NCI-H2227 (cell line): ENCODE results near the gene CACTIN.
"Not testable (repeated sequence)": the region's sequence is repeated elsewhere in the genome, so short reads cannot be mapped to it uniquely, and the experiment has no call there.

Experiments used
- DNase-seq: peaks from one replicate; lab custom pipeline; 2025; ENCODE audit not compliant: unreplicated experiment; lab: John Stamatoyannopoulos, UW

CACTIN gene

DNA sequence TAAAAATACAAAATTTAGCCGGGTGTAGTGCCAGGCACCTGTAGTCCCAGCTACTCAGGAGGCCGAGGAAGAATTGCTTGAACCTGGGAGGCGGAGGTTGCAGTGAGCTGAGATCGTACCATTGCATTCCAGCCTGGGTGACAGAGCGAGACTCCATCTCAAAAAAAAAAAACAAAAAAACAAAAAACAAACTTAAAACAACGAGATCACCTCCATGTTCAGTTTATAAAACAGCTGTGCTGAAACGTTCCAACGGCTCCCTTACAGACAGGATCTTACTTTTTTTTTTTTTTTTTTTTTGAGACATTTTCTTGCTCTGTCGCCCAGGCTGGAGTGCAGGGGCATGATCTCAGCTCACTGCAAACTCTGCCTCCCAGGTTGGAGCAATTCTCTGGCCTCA lies 2.2 kb upstream of the CACTIN start:
- not testable (repeated sequence) for DNase-seq

DNA sequence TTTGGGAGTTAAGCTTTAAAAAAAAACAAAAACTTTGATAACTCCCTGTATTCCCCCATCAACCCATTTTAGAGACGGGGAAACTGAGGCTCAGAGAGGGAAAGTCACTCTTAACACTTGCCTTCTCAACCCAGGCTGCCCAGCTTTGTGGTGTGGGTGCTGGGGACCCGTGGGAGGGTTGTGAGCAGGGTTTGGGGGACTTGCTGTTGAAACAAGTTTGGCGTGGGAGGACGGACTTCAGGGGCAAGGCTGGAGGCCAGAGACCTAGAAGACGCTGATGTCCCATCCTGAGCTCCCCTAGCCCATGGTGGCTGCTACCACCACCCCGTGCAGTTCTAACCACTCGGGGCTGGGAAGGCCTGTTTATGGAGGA lies 747 bp upstream of the CACTIN start:
- DNase-seq: no peak

DNA sequence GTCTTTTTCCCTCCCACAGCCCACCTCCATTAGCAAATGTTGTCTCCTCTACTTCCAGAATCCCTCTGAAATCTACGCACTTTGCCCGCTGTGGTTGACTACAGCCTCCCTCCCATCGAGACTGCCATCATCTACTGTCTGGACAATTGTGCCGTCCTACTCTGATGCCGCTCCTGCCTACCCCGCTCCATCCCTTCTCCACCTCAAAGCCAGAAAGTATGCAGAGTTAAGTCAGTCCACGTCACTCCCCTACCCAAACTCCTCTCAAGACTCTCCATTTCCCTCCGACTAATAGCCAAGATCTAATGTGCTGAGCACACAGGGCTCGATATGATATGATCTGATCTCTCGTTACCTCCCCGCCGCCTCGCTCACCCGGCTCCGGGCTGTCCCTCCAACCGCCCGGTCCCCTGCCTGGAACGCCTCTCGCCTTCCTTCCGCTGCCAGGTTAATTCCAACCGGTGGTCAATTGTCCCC lies 556 bp downstream of the CACTIN start:
- DNase-seq: no peak

DNA sequence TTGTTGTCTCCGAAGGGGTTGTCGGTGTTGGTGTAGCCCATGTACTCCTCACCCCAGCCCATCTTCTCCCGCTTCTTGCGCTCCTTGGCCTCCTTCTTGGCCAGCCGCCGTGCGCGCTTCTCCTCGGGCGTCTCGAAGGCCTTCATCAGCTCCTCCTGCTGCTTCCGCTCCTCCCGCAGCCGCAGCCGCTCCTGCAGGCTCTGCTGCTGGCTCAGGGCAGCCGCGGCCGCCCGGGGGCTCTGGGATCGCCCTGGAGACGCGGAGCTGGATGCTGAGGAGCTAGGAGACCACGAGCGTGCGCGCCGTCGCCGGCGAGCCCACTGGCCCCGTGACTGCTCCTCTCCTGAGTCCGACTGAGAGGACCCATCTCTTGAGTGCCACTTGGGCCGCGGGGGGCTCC lies 2.9 kb downstream of the CACTIN start:
- no peak for DNase-seq

DNA sequence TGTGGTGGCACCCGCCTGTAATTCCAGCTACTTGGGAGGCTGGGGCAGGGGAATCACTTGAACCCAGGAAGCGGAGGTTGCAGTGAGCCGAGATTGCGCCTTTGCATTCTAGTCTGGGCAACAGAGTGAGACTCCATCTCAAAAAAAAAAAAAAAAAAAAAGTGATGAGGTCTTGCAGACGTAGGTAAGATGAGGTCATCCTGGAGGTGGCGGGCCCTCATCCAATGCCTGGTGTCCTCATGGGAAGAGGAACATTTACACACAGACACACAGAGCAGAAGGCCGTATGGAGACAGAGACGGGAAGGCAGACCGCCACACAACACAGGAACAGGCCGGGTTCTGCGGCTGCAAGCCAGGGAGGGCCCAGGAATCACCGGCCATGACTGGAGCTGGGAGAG lies 4.4 kb downstream of the CACTIN start:
- no peak for DNase-seq

DNA sequence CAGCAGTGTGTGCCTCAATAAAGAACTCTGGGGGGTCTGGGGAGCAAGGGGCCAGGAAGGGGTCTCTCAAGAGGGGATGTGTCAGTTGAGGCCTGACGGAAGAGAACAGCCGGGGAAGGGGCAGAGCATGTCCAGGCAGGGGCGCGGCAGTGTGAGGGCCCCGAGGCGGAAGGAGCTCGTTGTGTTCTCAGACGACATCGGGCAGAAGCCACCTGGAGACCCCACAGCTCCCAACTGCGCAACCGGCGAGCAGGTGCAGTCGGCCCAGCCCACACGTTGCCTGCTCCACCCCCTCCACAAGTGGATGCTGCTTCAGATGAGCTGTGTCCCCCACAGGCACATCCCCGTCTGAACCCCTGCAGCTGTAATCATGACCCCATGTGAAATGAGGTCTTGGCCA lies 4.9 kb downstream of the CACTIN start:
- no peak for DNase-seq

DNA sequence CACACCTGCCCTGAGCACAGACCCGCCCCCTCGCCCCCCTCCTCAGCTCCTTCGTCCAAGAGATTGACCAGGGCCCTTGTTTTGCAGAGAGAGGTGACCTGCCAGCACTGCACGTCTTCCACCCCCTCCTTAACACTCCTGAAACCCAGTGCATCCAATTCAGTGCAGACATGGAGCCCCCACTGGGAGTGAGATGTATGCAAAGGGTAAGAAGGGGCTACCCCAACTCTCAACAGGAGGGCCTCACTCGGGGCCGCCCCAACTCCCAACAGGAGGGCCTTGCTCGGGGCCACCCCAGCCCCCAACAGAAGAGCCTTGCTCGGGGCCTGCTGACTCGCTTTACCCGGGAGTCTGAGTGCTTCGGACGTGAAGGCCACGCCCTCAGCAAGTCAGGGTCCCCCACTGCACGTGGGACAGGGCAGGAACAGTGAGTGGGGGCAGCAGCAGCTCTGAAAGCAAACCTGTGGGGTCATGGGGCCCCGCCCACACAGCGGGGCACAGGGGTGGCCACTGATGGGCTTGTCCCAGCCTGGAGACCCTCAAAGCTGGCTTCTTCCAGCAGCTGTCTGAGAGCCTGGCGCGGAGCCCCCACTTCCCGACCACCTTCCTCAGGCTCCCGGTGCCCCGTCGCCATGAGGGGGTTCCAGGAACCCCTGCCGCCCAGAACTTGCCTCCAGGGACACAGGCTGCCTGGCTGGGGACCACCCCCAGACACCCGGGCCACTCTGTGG lies 5.6 kb downstream of the CACTIN start:
- DNase-seq: no peak

DNA sequence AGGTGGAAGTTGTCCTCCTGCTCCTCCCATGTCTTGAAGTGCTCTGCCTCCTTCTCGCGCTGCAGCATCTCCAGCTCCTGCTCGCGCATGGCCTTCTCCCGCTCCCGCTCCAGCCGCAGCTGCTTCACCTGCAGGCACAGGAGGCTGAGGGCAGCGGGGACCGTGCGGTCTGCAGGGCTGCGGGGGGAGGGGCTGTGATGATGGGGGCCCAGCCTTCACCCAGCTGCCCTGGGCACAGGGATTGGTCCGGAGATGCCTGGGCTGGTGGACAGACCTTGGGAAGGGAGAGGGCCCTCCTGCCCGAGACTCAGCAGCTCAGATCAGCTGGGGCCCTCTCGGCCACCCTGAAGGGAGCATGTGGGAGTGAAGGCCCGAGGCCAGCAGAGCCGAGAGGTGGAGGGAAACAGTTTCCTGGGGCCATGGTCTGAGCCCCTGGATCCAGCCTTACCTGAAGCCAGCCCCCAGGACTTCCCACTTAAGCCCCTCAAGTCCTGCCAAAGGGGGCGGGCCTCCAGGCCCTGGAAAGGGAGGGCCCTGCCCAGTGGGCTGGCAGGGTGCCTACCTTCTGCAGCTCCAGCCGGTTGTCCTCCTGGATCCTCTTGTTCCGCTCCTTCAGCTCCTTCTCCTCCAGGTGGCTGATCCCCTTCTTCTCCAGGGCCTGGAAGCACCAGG lies 6.3 kb downstream of the CACTIN start:
- DNase-seq: peak; percentile 6

DNA sequence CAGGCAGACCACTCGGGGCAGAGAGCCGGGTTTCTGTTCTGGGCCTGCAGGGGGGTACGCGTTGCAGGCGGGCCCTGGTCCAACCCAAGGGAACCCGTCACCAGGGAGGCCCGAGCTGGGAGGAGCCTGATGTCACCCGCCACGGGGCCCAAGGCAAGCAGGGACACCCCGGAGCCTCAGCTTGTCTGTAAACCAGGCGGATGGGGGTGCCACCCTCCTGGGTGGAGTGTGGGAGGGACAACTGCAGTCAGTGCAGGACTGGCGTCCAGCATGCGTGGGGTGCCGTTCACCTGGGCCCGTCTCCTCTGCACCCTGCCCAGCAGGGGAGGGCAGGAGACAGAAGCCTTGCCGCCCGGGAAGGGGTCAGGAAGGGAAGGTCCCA lies 7.0 kb downstream of the CACTIN start:
- no peak for DNase-seq

DNA sequence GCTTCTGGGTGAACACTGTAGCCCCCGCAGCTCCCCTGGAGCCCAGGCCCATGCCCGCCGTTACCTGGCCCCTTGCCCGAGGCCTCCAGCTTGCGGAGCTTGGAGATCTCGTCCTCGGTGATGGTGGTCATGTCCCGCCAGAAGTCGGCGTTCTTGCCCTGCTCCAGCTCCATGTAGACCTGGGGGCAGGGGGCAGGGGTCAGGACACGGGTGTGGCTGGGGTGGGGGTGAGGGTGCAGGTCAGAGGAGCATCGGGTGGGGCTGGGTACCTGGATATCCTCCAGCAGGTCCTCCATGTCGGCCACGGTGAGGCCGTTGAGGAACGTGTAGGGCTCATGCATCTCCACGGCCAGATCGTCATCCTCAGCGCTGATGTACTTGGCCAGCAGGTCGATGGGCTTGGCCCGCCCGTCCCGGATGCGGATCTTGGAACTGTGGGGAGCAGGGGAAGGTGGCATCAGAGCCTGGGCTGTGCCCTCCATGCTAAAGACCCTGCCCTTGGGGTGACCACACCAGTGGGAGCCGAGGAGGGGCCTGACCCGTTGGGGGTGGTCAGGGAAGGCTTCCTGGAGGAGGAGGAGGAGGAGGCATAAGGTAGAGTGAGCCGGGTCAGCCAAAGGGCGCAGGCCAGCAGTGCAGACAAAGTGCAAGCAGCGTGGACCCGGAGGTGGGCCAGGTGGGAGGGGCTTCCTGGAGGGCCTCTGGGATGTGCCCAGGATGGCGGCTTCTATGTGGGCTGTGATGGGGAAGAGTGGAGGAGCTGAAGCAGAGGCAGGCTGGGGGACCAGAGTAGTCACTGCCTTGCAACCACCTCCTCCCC lies 7.6 kb downstream of the CACTIN start:
- no peak for DNase-seq

DNA sequence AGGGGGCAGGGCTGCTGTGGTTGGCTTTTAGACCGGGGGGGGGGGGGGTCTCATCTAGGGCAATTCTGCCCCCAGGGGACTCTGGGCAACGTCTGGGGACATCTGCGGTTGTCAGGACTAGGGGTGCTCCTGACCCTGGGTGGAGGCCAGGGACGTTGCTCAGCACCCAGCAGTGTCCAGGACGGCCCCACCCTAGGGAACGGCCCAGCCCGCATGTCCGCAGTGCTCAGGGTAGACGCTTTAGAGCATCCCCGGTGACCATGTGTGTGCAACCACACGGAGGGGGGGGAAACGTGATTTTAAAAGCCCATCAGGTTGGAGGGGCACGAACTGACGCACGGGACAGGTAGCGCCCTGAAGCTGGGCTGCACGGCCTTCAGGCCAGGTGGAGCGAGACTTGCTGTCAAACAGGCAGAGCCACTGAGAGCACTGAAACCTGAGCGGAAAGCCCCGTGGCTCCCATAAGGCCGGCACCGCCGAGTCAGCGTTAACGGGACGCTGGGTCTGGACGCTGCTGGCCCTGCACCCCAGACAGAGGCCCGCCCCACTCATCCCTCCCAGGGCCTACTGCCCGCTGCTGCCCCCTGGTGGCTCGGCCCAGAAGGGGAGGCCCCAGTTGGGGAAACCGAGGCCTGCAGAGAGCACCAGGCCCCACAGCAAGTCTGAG lies 8.3 kb downstream of the CACTIN start:
- DNase-seq: no peak

DNA sequence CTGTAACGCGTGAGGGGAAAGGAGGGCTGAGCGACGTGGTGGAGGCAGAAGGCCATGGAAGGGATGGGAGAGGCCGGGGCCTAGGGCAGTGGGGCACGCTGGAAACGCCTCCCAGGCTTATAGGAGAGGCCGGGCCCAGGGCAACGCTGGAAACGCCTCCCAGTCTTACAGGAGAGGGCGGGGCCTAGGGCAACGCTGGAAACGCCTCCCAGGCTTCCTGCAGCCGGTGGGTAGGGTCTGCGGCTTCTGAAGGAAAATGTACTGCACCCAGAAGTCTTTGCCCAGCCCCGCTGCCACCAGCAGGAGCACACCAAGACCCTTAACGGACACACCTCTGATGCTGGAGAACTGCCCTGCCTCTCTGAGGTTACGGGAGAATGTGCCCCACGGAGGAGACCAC lies 9.1 kb downstream of the CACTIN start:
- DNase-seq: peak; percentile 6

DNA sequence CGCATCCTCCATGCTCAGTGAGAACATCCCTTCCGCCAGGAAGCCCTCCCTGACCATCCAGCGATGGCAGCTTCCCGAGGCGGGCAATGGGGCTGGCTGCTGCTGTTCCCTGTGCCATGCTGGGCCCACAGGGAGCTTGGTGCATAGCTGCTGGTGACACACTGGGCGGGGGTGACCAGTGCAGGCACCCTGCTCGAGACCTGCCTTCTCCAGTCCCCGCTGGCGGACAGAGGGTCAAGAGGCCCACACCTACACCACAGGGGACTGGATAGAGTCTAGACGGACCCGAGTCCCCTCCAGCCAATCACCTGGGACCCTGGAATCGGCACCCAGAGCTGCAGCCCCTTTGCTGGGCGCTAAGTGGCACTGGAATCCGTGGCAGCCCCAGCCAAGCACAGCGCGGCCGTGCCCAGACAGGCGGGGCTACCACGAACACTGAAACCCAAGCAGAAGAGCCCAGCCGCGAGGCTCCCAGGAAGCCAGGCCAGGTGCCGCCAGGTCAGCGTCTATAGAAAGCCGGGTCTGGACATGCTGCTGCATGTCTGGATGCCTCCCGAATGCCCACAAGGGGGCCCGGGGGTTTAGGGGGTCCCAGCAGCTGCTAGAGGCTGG lies 11.0 kb downstream of the CACTIN start:
- DNase-seq: no peak

DNA sequence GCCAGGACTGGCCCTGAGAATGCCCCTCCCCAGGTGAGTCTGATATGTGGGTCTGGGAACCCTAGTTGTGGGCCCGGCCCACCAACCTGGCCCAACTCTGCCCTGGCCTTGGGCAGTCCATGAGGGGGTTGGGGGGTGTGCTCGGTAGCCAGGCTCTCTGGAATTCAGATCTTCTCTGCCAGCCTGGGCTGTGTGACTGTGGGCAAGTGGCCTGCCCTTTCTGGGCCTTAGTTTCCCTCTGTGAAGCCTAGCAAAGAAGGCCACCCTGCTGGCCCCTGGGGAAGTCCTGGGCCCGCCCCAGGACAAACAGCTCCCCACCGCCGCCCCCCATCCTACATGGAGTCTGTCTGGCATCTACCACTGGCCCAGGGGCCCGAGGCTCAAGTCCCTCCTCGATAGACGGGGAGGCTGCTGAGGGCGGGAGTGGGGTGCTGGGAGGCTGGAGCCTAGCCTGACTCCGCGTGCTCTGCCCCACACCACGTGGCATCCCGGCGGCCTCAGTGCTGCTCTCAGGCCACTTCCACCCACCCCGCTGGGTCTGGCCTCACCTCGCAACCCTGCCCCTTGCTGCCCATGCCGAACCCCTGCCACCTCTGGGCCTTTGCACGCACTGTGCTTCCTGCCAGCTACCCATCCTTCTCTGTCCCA lies 11.6 kb downstream of the CACTIN start:
- DNase-seq: no peak

DNA sequence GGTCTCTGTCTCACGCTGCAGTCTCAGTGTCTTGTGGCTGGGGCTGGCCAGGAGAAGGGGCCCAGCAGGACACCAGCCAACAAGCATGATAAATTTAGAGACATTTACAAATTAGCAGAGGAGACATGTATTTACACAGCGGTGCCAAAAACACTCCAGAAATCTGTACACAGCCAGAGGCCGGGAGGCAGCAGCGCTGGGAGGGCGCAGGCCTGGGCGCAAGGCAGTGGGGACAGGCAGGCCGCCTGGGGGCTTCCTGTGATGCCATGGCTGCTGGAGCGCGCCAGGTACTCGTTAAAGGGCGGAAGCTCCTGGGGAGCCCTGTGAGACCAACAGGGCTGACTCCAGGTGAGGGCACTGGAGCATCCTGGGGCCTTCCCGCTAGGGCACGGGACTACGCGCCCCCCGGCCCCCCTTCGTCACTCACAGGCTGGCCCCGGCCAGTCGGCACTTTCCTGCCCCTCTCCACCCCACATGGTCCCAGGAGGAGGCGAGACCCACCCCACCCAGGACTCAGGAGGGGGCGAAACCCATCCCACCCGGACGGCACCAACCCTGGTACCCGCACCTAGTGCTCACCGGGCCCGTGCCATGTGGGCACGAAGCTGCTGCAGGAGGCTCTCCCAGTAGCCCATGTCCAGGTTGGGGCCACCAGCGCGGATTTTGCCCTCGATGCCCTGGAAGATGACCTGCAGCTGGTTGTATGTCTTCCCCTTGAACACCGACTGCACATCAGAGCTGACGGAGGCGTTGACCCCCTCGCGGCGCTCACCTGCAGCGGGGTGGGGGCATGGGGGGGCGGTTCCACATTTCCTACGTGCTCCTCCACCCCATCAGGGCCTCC lies 12.6 kb downstream of the CACTIN start:
- DNase-seq: no peak

DNA sequence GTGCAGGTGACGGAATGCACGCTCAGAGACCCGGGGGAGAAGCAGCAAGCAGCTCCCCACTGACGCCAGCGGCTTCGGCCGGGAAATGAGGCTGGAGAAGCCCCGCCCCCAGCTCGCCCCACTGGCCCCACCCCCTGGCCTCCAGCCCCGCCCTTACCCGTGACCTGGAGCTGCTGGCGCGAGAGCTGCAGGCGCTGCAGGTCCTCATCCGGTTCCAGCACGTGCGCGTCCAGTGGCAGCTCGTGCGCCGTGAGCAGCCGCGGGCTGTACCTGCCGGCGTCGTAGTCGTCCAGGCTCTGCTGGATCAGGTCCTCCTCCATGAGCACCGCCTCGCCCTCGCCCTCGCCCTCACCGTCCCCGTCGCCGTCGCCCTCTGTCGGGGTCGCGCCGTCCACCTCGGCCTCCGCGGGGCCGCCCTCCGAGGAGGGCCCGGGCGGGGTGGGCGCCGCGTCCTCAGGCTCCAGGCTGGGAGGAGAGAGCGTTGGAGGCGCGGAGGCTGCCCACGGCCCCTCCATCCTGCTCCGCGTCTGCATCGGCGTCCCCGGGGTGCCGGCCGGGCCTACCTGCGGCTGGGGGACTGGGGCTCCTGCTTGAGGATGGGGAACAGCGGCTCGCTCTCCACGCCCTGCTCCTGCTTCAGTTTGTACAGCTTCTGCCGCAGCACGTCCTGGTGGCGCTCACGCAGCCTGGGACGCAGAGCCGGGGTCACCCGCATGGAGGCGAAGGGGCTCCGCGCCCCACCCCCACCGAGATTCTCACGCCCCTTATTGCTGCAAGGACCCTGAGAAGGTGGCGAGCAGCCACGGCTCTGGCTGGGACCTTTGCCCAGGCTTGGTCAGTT lies 13.5 kb downstream of the CACTIN start:
- no peak for DNase-seq

DNA sequence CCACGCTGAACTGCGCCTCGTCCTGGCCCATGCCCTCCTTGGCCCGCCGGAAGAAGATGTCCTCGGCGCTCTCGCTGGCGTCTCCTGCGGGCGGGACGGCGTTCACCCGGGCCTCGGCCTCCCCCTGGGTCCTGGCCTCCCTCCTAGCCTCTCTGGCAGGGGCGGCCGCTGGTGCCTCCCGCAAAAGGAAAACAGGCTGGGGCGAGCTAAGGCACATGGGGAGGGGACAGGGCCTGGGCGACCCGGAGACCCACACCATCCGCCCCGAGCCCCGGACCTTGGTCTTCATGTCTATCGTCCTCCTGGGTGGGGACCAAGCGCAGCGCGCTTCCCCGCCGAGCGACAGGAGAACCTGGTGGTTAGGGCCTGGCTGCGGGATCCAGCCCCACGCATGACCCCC lies 14.3 kb downstream of the CACTIN start:
- DNase-seq: no peak

DNA sequence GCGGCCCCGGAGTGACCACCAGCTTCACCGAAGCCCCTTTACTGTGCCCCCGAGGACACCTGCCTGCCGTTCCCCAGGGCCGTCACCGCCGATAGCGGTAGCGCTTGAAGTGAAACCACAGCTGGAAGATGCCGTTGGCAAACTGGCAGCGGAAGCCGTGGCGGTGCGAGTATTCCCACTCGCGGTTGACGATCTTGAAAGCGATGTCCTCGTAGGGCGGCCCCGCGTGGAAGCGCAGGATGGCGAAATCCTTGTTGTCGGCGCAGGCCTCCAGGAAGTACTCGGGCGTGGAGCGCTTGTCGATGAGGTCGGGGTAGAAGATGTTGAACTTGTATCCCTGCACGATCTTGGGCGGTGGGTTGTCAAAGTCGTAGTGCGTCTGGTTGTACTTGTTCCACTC lies 14.7 kb downstream of the CACTIN start:
- no peak for DNase-seq
